Transverse colon (tissue), 4 donors: ENCODE data around the gene DDX49.

Experiments used
- POLR2AphosphoS5 ChIP-seq, 3 donors: sonication (generic); formaldehyde crosslinking; IDR thresholded peaks; one replicate each; pipeline ENCODE4 v1.6.1; 2016; ENCODE audit warnings: antibody characterized with exemption in 3 of 3
- TF ChIP-seq, protein P1 (sequence below), 5 experiments: fragments of 200-600 bp in 3 of 5; fragments of 450-650 bp in 2 of 5; sonication (generic) in 3 of 5; IDR thresholded peaks; 1 replicate in 2 of 5; 2 replicates in 3 of 5; pipeline ENCODE4 v1.5.1; 2016 to 2017; ENCODE audit warnings: antibody characterized with exemption in 5 of 5, inconsistent platforms in 3 of 5, mild to moderate bottlenecking in 2 of 5, moderate library complexity in 1 of 5

DNA sequence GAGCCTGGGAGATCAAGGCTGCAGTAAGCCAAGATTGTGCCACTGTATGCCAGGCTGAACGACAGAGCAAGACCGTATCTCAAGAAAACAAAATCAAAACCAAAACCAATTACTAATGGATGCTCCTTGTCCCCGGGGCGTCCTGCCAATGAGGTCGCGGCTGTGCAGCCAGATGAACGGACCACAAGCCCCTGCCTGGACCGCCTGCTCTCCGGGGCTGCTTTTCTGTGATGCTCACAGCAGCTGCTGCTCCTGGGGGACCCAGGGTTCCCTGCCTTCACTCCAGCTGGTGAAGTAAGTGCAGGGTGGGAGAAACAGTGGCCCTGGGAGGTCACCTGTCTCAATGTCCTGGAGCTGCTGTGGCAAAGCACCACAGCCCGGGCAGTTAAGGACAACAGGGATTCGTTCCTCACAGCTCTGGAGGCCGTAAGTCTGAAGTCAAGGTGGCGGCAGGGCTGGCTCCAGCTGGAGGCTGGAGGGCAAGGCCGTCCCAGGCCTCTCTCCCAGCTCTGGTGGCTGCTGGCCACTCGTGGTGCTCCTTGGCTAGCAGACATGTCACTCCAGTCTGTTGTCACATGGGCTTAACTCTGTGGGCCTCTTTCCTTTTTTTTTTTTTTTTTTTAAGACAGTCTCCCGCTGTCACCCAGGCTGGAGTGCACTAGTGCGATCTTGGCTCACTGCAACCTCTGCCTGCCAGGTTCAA, 10.4 kb upstream of the DDX49 start:
- TF ChIP-seq, protein P1, sequence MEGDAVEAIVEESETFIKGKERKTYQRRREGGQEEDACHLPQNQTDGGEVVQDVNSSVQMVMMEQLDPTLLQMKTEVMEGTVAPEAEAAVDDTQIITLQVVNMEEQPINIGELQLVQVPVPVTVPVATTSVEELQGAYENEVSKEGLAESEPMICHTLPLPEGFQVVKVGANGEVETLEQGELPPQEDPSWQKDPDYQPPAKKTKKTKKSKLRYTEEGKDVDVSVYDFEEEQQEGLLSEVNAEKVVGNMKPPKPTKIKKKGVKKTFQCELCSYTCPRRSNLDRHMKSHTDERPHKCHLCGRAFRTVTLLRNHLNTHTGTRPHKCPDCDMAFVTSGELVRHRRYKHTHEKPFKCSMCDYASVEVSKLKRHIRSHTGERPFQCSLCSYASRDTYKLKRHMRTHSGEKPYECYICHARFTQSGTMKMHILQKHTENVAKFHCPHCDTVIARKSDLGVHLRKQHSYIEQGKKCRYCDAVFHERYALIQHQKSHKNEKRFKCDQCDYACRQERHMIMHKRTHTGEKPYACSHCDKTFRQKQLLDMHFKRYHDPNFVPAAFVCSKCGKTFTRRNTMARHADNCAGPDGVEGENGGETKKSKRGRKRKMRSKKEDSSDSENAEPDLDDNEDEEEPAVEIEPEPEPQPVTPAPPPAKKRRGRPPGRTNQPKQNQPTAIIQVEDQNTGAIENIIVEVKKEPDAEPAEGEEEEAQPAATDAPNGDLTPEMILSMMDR (IDR thresholded peaks at IDR 0.05): no peak
- no peak for TF ChIP-seq POLR2AphosphoS5 (IDR thresholded peaks at IDR 0.05)
